ENCODE measurements around the gene ASZ1. TPM values are rescaled to one million over a fixed set of nuclear protein-coding genes. Genes with fewer than 3 reads are reported as not detected.

Gene ASZ1, protein sequence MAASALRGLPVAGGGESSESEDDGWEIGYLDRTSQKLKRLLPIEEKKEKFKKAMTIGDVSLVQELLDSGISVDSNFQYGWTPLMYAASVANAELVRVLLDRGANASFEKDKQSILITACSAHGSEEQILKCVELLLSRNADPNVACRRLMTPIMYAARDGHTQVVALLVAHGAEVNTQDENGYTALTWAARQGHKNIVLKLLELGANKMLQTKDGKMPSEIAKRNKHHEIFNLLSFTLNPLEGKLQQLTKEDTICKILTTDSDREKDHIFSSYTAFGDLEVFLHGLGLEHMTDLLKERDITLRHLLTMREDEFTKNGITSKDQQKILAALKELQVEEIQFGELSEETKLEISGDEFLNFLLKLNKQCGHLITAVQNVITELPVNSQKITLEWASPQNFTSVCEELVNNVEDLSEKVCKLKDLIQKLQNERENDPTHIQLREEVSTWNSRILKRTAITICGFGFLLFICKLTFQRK
- total RNA-seq: not detected

DNA sequence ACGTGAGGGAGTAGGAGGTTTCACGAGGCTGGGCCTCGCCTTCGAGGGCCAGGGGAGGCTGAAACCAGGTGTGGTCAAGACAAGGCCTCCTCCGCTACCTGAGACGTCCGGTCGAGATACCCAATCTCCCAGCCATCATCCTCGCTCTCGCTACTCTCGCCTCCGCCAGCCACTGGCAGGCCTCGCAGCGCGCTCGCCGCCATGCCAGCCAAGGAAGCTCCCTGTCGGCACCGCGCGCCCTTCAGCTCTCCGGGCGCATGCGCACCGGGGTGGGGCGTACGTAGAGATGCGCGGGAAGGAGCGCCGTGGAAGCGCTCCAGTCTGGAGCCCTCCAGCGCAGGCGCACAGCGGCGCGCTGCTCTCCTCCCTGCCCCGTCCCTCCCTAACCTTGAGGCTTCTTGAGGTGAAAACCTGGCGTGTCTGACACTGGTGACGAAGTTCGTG lies at the start of gene ASZ1:
Gene ASZ1, minus strand, starts transcription at position 236 of the 444 bp plus-strand sequence. Its CDS starts 33 bp downstream, at position 203.

DNA sequence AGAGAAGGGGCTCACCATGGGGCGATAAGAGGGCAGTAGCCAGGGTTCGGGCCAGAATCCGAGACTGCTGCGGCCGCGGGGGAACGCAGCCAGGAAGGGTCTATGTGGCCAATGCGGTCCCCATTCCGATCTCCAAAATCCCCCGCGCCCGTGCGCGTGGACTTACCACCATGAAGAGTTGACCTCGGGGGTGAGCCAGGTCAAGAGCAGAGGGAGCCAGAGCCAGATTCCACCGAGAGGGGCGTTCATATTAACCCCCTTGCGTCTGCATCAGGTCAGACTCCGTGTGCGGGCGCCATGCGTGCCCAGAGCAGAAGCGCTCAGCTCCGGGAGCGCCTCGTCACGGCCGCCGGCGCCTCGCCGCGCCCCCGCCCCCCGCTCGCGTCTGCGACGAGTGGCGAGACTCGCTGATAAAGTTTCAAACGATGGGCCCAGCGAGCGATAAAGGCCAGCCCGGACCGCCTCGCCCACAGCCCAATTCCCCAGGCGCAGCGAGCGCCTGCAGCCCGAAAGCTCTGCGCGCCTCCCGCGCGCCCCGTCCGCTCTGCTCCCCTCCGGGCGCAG lies 104.5 kb downstream of the ASZ1 start, which contains the start of gene WNT2:
Gene WNT2, minus strand, starts transcription at position 318 of the 564 bp plus-strand sequence. Its CDS starts 69 bp downstream, at position 249.

Other genes with a start within 250 kb of the ASZ1 start
- not detected for gene WNT2, start 104.4 kb downstream of the ASZ1 start, total RNA-seq
- not detected for gene CFTR, start 52.5 kb upstream of the ASZ1 start, total RNA-seq